ENCODE results near the gene UBA3. TPM values are rescaled to one million over a fixed set of nuclear protein-coding genes. Genes with fewer than 3 reads are reported as not detected.

The UBA3 gene
- total and polyA plus RNA-seq, 2 of the 13 experiments (the other 11 are each of a cell fraction or from before 2014, with no cell fraction given): 40.7 to 49.0 TPM

DNA sequence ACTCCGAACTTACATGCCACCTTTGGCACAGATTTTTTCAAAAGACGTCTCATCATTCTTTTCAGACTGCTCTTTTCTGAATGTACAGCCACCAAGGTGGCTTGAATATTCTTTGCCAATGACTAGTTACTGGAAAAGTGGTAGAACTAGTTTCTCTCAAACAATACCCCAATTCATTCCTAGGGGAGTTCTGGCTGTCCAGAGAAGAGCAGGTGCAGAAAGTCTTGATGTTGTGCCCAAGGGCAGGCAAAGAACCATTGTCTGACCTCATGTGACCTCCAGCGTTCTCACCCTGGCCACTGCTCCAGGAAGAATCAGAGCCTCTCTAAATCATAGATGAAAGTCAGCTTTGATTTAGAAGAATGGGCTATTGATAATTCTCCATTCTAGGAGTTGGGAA lies 36.7 kb upstream of the UBA3 start:
- Histone ChIP-seq H2AFZ (ENCODE audit: low read length) (no peak overlapping the region), H3K79me2 (ENCODE audit: insufficient read depth, low read length) (no peaks in the 10 kb centered on the region), H3K9me3 (ENCODE audit: low read length) (no peaks in the 10 kb centered on the region), H3K27ac (ENCODE audit: extremely low read length, insufficient read depth, low read length) (no peak overlapping the region), H3K36me3 (replicated peaks in 1 of 2; ENCODE audit: control insufficient read depth in 1 of 2, insufficient read depth in 2 of 2, low read length in 2 of 2) (no peaks in the 10 kb centered on the region), H3K4me3 (replicated peaks in 1 of 3; ENCODE audit: insufficient read depth in 1 of 3, low read depth in 2 of 3, low read length in 3 of 3) (no peak overlapping the region), H3K4me2 (ENCODE audit: low read depth, low read length) (no peak overlapping the region), H3K4me1 (ENCODE audit: insufficient read depth, low read length) (no peaks in the 10 kb centered on the region), H3K27me3 (ENCODE audit: control insufficient read depth in 1 of 2, insufficient read depth in 2 of 2, low read length in 2 of 2) (peaks cover 0 to 5% of the 10 kb centered on the region in 2 experiments; a peak in 1 of 5 replicates), H3K9ac (ENCODE audit: insufficient read depth, low read depth, low read length) (no peak overlapping the region), H4K20me1 (ENCODE audit: insufficient read depth, low read length) (no peaks in the 10 kb centered on the region)
- WGBS (ENCODE audit: low lambda C conversion rate): 36% methylated on average over 3 of the region's 3 CpGs
- ATAC-seq: no peak
- in situ Hi-C loops (cut with HindIII; ENCODE audit: extremely low pct_ligation_motif_present, low pct_unique_long_range_greater_than_20kb): loop anchor here (25.0 kb wide), 1 partner anchor 545 kb away; no protein-coding TSS in a partner anchor
- no peak for TF ChIP-seq ZBTB8A (CRISPR knock-in tag; IDR thresholded peaks at IDR 0.05; ENCODE audit: borderline replicate concordance, low read depth)
- TF ChIP-seq ZNF761 (CRISPR knock-in tag; conservative IDR thresholded peaks at IDR 0.05): no peak
- TF ChIP-seq, protein P1, sequence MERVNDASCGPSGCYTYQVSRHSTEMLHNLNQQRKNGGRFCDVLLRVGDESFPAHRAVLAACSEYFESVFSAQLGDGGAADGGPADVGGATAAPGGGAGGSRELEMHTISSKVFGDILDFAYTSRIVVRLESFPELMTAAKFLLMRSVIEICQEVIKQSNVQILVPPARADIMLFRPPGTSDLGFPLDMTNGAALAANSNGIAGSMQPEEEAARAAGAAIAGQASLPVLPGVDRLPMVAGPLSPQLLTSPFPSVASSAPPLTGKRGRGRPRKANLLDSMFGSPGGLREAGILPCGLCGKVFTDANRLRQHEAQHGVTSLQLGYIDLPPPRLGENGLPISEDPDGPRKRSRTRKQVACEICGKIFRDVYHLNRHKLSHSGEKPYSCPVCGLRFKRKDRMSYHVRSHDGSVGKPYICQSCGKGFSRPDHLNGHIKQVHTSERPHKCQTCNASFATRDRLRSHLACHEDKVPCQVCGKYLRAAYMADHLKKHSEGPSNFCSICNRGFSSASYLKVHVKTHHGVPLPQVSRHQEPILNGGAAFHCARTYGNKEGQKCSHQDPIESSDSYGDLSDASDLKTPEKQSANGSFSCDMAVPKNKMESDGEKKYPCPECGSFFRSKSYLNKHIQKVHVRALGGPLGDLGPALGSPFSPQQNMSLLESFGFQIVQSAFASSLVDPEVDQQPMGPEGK (CRISPR knock-in tag; IDR thresholded peaks at IDR 0.05): no peak
- no peak for TF ChIP-seq ETV5 (CRISPR knock-in tag; IDR thresholded peaks at IDR 0.05; ENCODE audit: borderline replicate concordance)
- TF ChIP-seq GZF1 (CRISPR knock-in tag; IDR thresholded peaks at IDR 0.05): no peak
- TF ChIP-seq FLYWCH1 (CRISPR knock-in tag; IDR thresholded peaks at IDR 0.05): no peak
- no peak for TF ChIP-seq POLR2AphosphoS5 (IDR thresholded peaks at IDR 0.05; ENCODE audit: low read depth, low read length)
- TF ChIP-seq, protein P2, sequence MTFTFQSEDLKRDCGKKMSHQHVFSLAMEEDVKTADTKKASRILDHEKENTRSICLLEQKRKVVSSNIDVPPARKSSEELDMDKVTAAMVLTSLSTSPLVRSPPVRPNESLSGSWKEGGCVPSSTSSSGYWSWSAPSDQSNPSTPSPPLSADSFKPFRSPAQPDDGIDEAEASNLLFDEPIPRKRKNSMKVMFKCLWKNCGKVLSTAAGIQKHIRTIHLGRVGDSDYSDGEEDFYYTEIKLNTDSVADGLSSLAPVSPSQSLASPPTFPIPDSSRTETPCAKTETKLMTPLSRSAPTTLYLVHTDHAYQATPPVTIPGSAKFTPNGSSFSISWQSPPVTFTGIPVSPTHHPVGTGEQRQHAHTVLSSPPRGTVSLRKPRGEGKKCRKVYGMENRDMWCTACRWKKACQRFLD (CRISPR knock-in tag; IDR thresholded peaks at IDR 0.05; ENCODE audit: borderline replicate concordance): no peak
- TF ChIP-seq ZNF629 (CRISPR knock-in tag; conservative IDR thresholded peaks at IDR 0.05): no peak
- TF ChIP-seq NR2C2 (CRISPR knock-in tag; IDR thresholded peaks at IDR 0.05; ENCODE audit: borderline replicate concordance): no peak
- TF ChIP-seq, protein P3, sequence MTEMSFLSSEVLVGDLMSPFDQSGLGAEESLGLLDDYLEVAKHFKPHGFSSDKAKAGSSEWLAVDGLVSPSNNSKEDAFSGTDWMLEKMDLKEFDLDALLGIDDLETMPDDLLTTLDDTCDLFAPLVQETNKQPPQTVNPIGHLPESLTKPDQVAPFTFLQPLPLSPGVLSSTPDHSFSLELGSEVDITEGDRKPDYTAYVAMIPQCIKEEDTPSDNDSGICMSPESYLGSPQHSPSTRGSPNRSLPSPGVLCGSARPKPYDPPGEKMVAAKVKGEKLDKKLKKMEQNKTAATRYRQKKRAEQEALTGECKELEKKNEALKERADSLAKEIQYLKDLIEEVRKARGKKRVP (CRISPR knock-in tag; IDR thresholded peaks at IDR 0.05): no peak
- no peak for TF ChIP-seq ZNF746 (CRISPR knock-in tag; IDR thresholded peaks at IDR 0.05)
- no peak for TF ChIP-seq ASH2L (IDR thresholded peaks at IDR 0.05; ENCODE audit: insufficient read length, low read depth, low read length)
- no peak for TF ChIP-seq U2AF2 (IDR thresholded peaks at IDR 0.05; ENCODE audit: low read depth, low read length)
- no peak for TF ChIP-seq FOSL2 (CRISPR knock-in tag; IDR thresholded peaks at IDR 0.05)
- no peak for TF ChIP-seq PPARG (CRISPR knock-in tag; conservative IDR thresholded peaks at IDR 0.05)
- no peak for TF ChIP-seq TEAD3 (CRISPR knock-in tag; optimal IDR thresholded peaks at IDR 0.05; ENCODE audit: borderline replicate concordance)
- no peak for TF ChIP-seq SAFB2 (CRISPR knock-in tag; IDR thresholded peaks at IDR 0.05; ENCODE audit: borderline replicate concordance, low read depth)
- ChIA-PET CTCF (ENCODE audit: low intra/inter-chr PET ratio, low total read pairs) (no interaction called here), POLR2A (no interaction called here)
- FAIRE-seq: no peak
- DNase-seq (ENCODE audit: low spot score): no peak
- intact Hi-C loops (cut with micrococcal nuclease; ENCODE audit: unreplicated experiment): no loop called here
- no TSS peak for BruUV-seq (replicated peaks)
